Superior temporal gyrus (tissue), 1 donor: ENCODE data around the gene HSPA8.

Experiments used
- DNase-seq: peaks from one replicate; pipeline ENCODE4 v3.0.0-alpha.2; 2016; ENCODE audit errors: extremely low spot score

Gene HSPA8

GRCh38 chr11:123047266-123047946, 14.5 kb downstream of the HSPA8 start:
- DNase-seq, result no peak

- DNase-seq, result no peak
Observed at GRCh38 chr11:123046473-123047259, 15.3 kb downstream of the HSPA8 start.

GRCh38 chr11:123045101-123045500, 16.8 kb downstream of the HSPA8 start:
- DNase-seq, result no peak

DNA sequence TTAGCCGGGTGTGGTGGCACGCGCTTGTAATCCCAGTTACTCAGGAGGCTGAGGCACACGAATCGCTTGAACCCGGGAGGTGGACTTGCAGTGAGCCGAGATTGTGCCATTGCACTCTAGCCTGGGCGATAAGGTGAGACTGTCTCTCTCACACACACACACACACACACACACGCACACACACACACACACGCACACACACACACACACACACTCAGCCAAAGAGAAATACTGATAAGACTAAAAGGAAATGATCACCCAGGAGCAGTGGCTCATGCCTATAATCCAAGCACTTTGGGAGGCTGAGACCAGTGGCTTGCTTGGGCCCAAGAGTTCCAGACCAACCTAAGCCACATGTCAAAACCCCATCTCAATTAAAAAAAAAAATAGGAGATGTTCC, 20.8 kb downstream of the HSPA8 start:
- DNase-seq, result no peak

DNA sequence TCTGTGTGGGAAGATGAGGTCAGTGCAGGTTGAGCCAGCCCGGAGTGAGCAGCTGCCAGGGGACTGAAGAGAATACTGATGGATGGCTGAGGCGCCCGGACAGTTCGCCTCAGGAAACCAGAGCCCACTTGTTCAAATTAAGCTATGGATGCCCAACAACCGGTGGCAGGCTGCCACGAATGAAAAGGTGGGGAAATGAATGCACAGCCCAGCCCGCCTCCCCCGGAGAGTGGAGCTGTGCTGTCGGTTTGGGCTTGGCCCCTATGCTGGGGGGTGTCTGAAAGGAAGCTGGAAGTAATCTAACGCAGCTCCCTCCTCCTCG, 21.9 kb downstream of the HSPA8 start:
- no peak for DNase-seq

- DNase-seq, result no peak
Observed at GRCh38 chr11:123035831-123036230, 26.1 kb downstream of the HSPA8 start.

- no peak for DNase-seq
Observed at GRCh38 chr11:123034597-123034996, 27.3 kb downstream of the HSPA8 start.

GRCh38 chr11:123033895-123034294, 28.0 kb downstream of the HSPA8 start:
- DNase-seq, result no peak

- no peak for DNase-seq
Observed at GRCh38 chr11:123030517-123030916, 31.4 kb downstream of the HSPA8 start.

- peak; percentile 32 for DNase-seq
Observed at GRCh38 chr11:123020968-123021367, 41.0 kb downstream of the HSPA8 start.

DNA sequence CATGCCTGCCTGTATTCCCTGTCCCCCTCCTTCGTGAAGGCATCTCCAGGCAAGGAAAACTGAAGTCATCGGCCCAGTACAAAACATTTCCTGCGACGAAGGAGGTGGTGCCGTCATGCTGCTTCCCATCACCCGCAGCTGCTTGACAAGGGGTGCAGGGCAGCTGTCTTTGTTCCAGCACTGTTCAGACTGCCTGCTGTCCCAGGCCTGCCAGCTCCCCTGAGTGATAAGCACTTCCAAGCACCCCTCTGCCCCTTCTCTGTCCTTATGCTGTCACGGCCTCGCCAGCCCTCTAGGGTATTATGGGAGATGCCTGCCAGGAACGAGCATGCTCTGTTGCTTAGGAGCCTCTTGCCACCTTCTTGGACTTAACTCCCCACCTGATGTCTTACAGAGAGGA, 43.2 kb downstream of the HSPA8 start:
- DNase-seq, result no peak

GRCh38 chr11:123011510-123011909, 50.4 kb downstream of the HSPA8 start:
- DNase-seq, result no peak
